GM18526 (cell line): Measurements from ENCODE around the gene YTHDC1.

ENCODE experiments used
- POLR2A ChIP-seq: IDR thresholded peaks from 3 replicates; pipeline ENCODE4 v1.6.1; 2011; ENCODE audit not compliant: insufficient read length; ENCODE audit errors: extremely low read depth

YTHDC1 gene

DNA sequence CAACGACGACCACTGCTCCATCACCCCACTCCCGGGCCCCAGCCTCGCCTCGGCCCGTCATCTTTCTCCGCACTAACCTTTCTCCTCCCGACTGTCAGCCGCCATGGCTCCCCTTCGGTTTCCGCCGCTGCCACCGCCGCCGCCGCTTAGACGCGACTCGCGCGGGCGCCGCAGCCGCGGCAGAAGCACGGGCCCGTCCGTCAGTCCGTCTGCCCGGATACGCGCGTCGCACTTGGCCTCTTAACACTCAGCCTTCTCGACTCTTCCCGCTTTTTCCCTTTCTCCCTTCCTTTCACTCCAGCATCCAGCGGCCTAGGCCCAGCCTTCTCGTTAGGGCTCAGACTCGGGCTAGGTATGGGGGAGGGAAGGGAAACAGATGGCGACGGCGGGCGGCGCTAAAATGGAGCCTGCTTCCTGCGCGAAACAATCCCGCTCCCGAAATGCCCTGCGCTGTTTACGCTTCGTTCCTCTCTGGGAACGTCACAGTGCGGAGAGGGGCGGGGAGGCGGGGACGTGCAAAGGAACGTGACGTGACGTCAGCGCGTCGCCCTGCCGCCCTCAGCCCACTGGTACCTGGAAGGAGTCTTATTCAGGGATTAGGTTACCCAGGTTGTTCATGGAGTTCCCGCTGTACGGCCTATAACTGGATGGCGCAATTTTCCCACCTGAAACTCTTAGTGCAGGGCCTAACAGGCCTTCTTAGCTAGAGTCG lies at the start of gene YTHDC1:
Gene YTHDC1, minus strand, starts transcription at position 442 of the 712 bp plus-strand sequence. Its CDS starts 337 bp downstream, at position 105.
- peak; percentile 77 for TF ChIP-seq POLR2A

DNA sequence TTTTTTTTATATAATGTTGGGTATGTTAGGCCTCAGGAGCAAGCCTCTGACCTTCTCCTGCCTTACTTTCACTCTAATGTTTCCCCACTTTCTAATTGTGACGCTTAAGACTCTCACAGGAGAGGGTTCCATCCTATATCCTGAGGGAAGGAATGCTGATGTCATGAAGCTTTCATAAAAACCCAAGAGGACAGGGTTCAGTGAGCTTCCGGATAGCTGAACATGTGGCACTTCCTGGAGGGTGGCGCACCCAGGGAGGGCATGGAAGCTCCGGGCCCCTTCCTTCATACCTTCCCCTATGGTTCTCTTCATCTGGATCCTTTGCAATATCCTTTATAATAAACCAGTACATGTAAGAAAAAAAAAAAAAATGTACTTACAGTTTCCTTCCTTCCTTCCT lies 49.4 kb upstream of the YTHDC1 start:
- TF ChIP-seq POLR2A = no peak

DNA sequence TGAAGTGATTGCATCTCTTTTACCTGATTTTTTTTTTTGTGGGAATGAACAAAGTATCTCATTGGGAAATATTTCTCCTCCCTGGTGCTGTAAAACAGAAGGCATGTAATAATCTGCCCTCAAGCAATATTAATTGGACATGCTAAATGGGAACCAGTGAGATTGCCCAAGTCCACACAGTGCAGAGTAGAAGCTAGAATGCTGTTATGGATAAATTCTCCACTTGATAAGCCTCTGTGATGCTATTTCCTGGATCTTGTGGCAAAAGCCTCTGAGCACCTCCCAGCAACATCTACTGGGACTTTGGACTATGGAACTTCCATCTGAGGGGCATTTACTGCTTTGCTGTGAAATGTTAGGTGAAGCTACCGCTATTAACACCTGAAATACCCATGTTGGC lies 46.9 kb upstream of the YTHDC1 start:
- no peak for TF ChIP-seq POLR2A

DNA sequence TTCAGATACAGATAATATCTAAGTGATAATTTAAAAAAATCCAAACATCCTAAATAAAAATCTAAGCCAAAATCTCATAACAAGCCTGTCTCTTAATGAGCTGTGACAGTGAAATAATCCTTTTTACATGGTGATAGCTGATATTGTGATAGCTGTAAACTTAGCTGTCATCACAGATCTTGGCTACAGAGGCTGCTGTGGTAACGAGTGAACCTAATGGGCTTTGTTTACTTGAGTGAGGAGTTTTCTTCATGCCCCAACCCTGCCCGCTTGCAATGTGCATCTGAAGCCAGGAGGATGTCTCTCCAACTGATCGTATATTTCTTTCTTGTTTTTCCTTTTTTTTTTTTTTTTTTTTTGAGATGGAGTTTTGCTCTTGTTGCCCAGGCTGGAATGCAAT lies 41.5 kb upstream of the YTHDC1 start:
- no peak for TF ChIP-seq POLR2A

DNA sequence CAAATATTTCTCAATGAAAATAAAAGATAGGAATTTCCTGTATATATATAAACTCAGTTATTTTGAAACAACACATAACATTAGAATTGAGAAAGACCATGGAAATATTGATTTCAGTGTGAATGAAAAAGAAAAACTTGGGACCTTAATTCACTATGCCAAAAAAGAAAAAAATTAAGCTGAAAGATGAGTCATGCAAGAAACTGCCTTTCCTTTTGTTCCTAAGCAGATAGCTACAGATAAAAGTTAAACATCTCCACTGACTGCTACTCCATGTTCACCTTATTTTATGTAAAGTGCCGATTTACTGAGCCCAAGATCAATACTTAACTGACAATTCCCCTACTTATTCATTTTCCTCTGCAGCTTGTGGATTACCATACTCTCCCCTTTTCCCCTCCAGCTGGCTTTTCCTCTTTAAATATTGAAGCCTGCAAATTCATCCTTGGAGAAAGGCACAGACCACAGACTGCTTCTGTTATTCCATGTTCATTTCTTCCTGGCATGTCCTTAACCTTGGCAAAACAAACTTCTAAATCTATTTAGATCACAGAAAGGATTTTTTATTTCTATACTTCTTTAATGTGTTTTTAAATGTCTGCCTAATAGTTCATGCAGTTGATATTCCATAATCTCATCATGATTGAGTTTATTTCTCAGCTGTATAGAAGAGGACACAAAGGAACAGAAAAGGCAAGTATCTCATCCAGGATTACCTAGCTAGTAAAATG lies 40.5 kb upstream of the YTHDC1 start:
- no peak for TF ChIP-seq POLR2A

DNA sequence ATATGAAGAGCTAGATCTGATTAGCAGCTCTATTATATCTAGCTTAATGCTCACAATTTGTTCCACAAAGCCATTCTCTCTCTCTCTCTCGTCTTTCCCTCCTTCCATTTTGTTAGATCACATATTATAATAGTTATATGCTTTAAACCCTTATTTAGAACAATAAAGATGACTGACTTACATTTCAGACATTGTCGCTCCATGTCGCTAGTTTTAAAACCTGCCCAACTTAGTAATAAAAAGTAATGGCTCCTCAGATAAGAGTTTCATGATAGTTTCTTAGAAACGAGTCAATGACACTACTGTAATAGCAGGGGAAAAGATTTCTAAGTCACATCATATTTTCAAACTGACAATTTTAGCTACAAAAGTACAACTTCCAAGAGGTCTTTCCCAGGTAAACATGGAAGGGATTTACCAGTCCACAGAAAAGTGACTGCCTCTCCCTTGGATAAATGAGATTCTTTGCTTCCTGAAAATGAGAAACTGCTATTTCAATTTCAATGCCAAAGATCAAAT lies 38.5 kb upstream of the YTHDC1 start:
- TF ChIP-seq POLR2A = no peak

DNA sequence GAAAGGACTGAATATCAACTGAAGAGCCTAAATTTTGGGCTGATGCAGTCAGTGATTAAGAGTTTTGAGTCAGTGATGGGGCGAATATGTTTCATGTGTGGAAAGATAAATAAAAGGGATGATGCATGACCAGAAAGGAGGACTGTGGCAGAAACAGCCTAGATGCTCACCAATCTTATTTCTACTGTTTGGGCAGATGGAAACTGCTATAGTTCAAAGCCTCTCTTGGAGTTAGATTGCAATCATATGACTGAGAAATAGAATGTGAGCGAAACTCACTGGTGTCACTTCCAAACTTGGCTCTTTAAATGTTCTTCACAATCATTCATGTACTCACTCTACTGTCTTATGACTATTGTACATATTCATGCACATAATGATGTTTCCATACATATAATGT lies 35.4 kb upstream of the YTHDC1 start:
- no peak for TF ChIP-seq POLR2A

DNA sequence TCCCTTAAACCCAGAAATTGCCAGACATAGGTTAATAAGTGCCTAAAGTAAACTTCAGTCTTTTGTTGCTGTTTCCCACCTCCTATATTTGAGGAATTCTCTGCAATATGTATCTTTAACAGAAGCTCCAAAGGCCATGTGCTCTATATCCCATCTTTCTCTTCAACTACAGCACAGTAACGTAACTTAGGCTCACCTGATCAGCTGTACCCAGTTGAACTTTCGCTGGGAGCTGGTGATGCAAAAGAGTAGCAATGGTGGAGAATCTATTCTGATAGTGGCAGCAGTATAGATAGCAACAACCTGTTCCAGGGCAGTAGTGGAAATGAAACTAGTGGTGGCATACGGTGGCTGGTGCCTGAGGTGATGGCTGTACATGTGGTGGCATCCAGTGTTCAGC lies 33.2 kb upstream of the YTHDC1 start:
- no peak for TF ChIP-seq POLR2A

DNA sequence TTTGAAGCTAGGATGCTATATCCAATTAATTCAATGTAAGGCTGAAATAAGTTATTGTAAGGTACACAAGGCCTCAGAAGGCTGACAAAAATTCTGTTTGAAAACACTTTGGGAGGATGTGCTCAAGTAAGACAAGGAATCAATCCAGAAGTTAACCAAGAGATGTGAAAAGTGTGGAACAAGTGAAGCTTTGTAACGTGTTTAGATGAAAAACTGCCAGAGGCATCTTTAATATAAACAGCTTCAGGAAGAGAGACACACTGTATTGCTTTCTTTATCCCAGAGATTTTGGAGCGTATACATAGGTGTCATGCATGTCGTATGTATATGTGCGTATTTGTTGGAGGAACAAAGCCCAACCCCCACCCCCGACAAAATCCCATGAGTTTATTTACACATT lies 28.3 kb upstream of the YTHDC1 start:
- no peak for TF ChIP-seq POLR2A

DNA sequence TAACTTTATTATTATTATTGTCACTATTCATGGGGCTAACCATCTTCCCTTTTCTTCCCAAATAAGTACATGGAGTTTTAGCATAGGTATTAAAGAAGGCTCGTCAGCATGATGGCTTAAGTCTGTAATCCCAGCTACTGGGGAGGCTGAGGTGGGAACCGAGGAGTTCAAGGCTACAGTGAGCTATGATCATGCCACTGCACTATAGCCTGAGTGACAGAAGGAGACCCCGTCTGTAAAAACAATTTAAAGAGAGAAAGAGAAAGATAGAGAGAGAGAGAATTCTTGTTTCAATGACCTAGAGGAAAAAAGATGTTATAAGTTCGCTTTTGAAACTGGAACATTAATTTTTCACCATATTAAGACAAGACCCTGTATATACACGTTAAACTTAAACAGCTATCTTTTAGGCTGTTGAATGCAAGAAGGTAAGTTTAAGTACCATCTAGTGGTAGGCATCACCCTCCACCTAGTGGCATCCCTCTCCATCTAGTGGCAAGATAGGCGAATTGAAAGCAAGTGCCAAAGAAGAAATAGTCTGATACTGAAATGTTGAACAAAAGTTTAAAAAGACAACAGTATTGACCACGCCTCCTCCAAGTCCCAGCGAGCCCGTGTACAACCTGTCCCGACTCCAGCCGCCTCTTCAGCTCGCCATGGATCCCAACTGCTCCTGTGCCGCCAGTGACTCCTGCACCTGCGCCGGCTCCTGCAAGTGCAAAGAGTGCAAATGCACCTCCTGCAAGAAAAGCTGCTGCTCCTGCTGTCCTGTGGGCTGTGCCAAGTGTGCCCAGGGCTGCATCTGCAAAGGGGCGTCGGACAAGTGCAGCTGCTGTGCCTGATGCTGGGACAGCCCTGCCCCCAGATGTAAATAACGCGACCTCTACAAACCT lies 26.0 kb upstream of the YTHDC1 start:
- TF ChIP-seq POLR2A = no peak

DNA sequence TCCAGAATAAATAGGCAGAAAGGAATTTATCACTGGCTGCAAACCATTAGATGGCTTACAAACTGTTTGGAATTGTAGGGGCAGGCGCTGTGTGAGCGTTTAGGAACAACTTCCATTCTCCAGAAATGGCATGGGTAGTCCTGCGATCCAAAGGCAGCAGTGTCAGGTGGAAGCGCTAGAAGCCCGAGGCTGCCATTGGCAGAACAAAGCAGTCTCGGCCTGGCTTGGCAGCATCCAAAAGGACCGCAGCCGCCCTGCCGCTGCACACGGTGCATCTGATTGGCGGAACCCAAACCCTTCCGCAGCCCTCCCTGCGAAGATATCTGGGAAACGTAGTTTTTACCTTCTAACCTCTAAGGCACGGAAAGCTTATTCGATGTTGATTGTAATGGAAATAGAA lies 23.6 kb upstream of the YTHDC1 start:
- no peak for TF ChIP-seq POLR2A

DNA sequence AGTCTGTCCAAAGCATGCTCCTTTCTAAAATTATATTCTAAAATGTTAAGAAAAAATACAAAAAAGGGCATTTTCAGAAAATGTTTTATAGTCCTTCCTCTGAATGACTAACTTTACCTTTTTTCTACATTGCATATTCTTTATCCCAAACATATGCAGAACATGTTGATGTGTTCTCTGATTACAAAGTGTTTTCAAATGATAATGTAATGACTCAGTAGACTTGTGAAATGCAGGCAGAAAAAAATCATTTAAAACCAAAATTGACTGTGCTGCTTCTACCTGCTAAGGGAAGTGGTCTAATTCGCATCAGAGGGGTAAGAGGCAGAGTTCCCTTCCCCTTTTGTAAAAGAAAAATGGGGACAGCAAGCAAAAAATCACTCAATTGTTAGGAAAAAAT lies 22.7 kb upstream of the YTHDC1 start:
- TF ChIP-seq POLR2A = no peak

DNA sequence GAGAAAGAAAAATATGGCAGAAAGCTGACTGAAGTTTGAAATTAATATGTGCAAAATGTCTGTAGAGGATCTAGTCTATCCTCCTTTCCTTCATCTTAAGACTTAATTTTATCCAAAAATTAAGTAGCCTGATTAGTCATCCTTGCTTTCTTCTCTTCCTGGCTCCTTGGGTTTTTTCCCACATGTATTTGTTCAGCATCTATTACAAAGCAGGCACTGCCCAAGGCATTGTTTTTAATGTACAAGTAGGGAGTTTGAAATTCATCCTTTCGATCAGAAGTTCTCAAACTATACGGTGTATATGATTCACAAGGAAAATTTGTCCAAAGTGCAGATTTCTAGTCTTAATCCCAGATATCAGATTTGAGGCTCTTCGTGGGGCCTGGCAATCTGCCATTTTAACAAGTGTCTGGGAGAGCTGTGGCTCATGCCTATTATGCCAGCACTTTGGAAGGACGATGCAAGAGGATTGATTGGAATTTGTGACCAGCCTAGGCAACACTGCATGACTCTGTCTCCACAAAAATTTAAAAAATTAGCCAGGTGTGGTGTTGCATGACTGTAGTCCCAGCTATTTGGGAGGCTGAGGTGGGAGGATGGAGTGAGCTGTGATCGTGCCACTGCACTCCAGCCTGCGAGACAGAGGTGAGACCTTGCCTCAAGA lies 19.4 kb upstream of the YTHDC1 start:
- TF ChIP-seq POLR2A = no peak

DNA sequence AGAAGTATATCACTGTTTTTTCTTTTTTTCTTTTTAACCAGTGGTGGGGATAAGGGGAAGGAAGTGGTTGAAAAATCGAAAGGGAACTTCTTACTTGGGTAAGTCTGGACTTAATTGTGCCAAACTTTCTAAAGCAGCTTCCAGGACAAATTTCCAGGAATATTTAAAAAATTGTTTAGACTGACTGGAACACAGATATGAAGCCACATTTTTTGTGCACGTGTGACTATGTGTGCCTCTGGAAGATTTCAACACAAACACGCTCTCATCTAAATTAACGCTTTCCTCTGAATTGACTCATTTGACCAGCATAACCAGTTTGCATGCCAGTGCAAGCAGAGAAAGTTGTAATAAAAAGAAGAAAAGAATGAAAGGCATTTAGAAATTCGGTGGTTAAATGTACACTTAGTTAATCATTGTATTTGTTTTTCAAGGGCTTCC lies 18.8 kb upstream of the YTHDC1 start:
- no peak for TF ChIP-seq POLR2A

DNA sequence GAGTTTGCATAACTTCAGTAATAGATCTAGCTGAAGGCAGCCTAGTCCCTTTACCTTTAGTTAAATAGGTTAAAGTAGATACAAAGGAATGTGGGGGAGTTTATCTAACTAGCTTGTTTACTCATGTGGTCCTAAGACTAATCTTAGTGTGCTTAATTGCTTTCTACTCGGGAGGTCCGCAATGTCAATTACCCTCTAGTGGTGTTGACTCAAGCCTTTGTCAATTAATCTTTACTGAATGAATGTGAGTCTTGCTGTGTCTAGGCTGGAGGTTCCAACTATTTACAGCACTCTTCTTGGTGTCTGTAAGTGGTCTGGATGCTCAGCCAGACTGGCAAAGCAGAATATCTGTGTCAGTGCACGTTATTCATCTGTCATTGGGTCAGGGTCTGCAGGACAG lies 17.9 kb upstream of the YTHDC1 start:
- no peak for TF ChIP-seq POLR2A

DNA sequence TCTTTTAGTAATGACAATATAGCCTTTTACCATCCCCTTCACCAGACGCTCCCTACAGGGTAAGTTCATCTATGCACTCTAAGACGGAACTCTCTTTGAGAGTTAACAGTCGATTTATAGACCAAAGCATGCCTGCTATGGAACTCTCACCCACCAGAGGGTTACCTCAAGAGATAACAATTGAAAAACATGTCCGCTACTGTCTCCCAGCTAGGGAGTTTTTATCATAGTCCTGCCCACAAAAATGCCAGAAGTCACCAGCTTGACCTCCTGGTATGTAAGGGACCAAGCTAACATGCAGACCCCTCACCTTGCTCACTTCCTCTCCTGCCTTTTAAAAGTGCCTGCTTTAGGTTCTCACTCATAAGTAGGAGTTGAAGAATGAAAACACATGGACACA lies 16.7 kb upstream of the YTHDC1 start:
- no peak for TF ChIP-seq POLR2A

DNA sequence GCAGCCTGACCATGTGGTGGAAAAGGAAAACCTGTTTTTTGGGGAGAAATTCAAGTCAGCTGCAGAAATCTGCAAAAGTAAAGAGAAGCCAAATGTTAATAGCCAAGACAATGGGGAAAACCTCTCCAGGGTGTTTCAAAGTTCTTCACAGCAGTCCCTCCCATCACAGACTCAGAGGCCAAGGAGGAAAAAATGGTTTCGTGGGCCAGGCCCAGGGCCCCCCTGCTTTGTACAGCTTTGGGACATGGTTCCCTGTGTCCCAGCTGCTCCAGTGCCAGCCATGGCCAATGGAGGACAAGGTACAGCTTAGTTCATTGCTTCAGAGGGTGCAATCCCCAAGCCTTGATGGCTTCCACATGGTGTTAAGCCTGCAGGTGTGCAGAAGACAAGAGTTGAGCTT lies 15.2 kb upstream of the YTHDC1 start:
- TF ChIP-seq POLR2A = no peak
